SK-N-SH (cell line): ENCODE measurements around the gene LEKR1.

Experiments used
- CTCF ChIP-seq: fragments of 200-600 bp; sonication (generic); IDR thresholded peaks from 2 replicates; pipeline ENCODE4 v1.6.1; 2017; ENCODE audit warnings: antibody characterized with exemption, mild to moderate bottlenecking, moderate library complexity
- EZH2phosphoT487 ChIP-seq: fragments of 200-600 bp; sonication (generic); IDR thresholded peaks from 2 replicates; pipeline ENCODE4 v1.6.1; 2017; ENCODE audit warnings: low read depth, mixed run types, mild to moderate bottlenecking, antibody characterized with exemption, moderate library complexity, borderline replicate concordance
- GABPA ChIP-seq: IDR thresholded peaks from 2 replicates; pipeline ENCODE4 v1.4.0; 2012; ENCODE audit warnings: low read depth, mild to moderate bottlenecking
- JUND ChIP-seq: IDR thresholded peaks from 2 replicates; pipeline ENCODE4 v1.4.0; 2012
- MAX ChIP-seq: IDR thresholded peaks from 2 replicates; pipeline ENCODE4 v1.4.0; 2012; ENCODE audit warnings: low read depth
- TCF12 ChIP-seq: IDR thresholded peaks from 2 replicates; pipeline ENCODE4 v1.4.0; 2012
- USF1 ChIP-seq: IDR thresholded peaks from 2 replicates; pipeline ENCODE4 v1.4.0; 2012; ENCODE audit warnings: low read depth, borderline replicate concordance
- ZBTB33 ChIP-seq: IDR thresholded peaks from 2 replicates; pipeline ENCODE4 v1.4.0; 2012; ENCODE audit warnings: low read depth, borderline replicate concordance

GRCh38 chr3:156923349-156923748, 97.2 kb downstream of the LEKR1 start:
- TF ChIP-seq EZH2phosphoT487 (no peak), CTCF (no peak), USF1 (no peak), TCF12 (no peak), ZBTB33 (no peak), MAX (no peak), JUND (no peak), GABPA (no peak)
